SK-N-SH treated with all-trans-retinoic acid at 6 μM for 48 hours (cell line): ENCODE measurements around the gene STXBP5.

ENCODE experiments used
- ARNTL ChIP-seq: fragments of 450-650 bp; formaldehyde crosslinking; IDR thresholded peaks from 2 replicates; pipeline ENCODE4 v1.5.0; 2020; ENCODE audit warnings: low read depth, mild to moderate bottlenecking, moderate library complexity, borderline replicate concordance
- CREB5 ChIP-seq: fragments of 250-450 bp; sonication (Bioruptor Pico); IDR thresholded peaks from 2 replicates; pipeline ENCODE4 v1.5.1; 2020; ENCODE audit warnings: low read depth, mild to moderate bottlenecking, moderate library complexity
- ESRRG ChIP-seq: fragments of 250-450 bp; sonication (Bioruptor Pico); IDR thresholded peaks from 2 replicates; pipeline ENCODE4 v1.6.1; 2021; ENCODE audit warnings: mild to moderate bottlenecking
- PPARA ChIP-seq: fragments of 250-450 bp; sonication (Bioruptor Pico); IDR thresholded peaks from 2 replicates; pipeline ENCODE4 v1.5.0; 2020; ENCODE audit warnings: mild to moderate bottlenecking, borderline replicate concordance
- RARB ChIP-seq: fragments of 250-450 bp; sonication (Bioruptor Pico); IDR thresholded peaks from 2 replicates; pipeline ENCODE4 v1.8.0; 2021; ENCODE audit warnings: mild to moderate bottlenecking, moderate library complexity
- TOX ChIP-seq: fragments of 250-450 bp; sonication (Bioruptor Pico); IDR thresholded peaks from 2 replicates; pipeline ENCODE4 v1.8.0; 2021; ENCODE audit warnings: mild to moderate bottlenecking, moderate library complexity, borderline replicate concordance
- ZFP3 ChIP-seq: fragments of 250-450 bp; sonication (Bioruptor Pico); IDR thresholded peaks from 2 replicates; pipeline ENCODE4 v1.5.0; 2020; ENCODE audit warnings: mild to moderate bottlenecking, moderate library complexity
- ZFP30 ChIP-seq: fragments of 450-650 bp; formaldehyde crosslinking; IDR thresholded peaks from 2 replicates; pipeline ENCODE4 v1.5.0; 2022; ENCODE audit warnings: mild to moderate bottlenecking, moderate library complexity
- ZNF565 ChIP-seq: fragments of 450-650 bp; formaldehyde crosslinking; conservative IDR thresholded peaks from 2 replicates; pipeline ENCODE4 v1.5.0; 2020; ENCODE audit warnings: low read depth, mild to moderate bottlenecking, moderate library complexity
- ZNF70 ChIP-seq: fragments of 450-650 bp; formaldehyde crosslinking; IDR thresholded peaks from 2 replicates; pipeline ENCODE4 v1.5.0; 2020; ENCODE audit warnings: mild to moderate bottlenecking, moderate library complexity
- ZNF8 ChIP-seq: fragments of 450-650 bp; formaldehyde crosslinking; IDR thresholded peaks from 2 replicates; pipeline ENCODE4 v1.5.0; 2020; ENCODE audit warnings: mild to moderate bottlenecking, moderate library complexity
- TF ChIP-seq, protein P1 (sequence below): fragments of 250-450 bp; sonication (Bioruptor Pico); IDR thresholded peaks from 2 replicates; pipeline ENCODE4 v1.8.0; 2020; ENCODE audit warnings: mild to moderate bottlenecking, moderate library complexity, borderline replicate concordance
- TF ChIP-seq, protein P2 (sequence below): fragments of 250-450 bp; sonication (Bioruptor Pico); IDR thresholded peaks from 2 replicates; pipeline ENCODE4 v1.5.1; 2021; ENCODE audit warnings: mild to moderate bottlenecking, moderate library complexity

DNA sequence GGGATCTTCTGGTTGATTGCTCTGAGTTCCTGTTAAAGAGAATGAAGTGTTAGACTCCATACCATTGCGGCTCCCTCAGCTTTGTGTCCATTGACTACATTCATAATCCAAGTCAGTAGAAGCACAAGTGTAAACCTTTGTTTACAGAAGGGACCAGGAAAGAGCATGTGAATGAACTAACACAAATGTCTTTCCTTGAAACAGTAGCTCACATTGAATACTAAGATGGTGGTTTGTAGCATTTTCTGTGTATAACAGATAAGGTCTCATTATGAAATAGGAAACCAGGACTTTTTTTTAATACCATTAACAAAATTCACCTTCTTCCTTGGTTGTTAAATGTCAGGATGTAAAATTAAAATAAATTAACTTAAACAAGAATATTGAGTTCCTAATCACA is 8.4 kb downstream of the STXBP5 start:
- TF ChIP-seq, protein P1, sequence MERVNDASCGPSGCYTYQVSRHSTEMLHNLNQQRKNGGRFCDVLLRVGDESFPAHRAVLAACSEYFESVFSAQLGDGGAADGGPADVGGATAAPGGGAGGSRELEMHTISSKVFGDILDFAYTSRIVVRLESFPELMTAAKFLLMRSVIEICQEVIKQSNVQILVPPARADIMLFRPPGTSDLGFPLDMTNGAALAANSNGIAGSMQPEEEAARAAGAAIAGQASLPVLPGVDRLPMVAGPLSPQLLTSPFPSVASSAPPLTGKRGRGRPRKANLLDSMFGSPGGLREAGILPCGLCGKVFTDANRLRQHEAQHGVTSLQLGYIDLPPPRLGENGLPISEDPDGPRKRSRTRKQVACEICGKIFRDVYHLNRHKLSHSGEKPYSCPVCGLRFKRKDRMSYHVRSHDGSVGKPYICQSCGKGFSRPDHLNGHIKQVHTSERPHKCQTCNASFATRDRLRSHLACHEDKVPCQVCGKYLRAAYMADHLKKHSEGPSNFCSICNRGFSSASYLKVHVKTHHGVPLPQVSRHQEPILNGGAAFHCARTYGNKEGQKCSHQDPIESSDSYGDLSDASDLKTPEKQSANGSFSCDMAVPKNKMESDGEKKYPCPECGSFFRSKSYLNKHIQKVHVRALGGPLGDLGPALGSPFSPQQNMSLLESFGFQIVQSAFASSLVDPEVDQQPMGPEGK: no peak
- TF ChIP-seq TOX (CRISPR knock-in tag): no peak
- TF ChIP-seq CREB5: no peak
- TF ChIP-seq ZNF565 (CRISPR knock-in tag): no peak
- no peak for TF ChIP-seq RARB (CRISPR knock-in tag)
- TF ChIP-seq ZFP3 (CRISPR knock-in tag): no peak
- TF ChIP-seq PPARA (CRISPR knock-in tag): no peak
- TF ChIP-seq ZNF8 (CRISPR knock-in tag): no peak
- TF ChIP-seq ESRRG: no peak
- TF ChIP-seq ZNF70 (CRISPR knock-in tag): no peak
- TF ChIP-seq ZFP30 (CRISPR knock-in tag): no peak
- TF ChIP-seq ARNTL (CRISPR knock-in tag): no peak
- TF ChIP-seq, protein P2, sequence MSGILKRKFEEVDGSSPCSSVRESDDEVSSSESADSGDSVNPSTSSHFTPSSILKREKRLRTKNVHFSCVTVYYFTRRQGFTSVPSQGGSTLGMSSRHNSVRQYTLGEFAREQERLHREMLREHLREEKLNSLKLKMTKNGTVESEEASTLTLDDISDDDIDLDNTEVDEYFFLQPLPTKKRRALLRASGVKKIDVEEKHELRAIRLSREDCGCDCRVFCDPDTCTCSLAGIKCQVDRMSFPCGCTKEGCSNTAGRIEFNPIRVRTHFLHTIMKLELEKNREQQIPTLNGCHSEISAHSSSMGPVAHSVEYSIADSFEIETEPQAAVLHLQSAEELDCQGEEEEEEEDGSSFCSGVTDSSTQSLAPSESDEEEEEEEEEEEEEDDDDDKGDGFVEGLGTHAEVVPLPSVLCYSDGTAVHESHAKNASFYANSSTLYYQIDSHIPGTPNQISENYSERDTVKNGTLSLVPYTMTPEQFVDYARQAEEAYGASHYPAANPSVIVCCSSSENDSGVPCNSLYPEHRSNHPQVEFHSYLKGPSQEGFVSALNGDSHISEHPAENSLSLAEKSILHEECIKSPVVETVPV: no peak
